Measurements from ENCODE around the gene SLC16A13. TPM values are rescaled to one million over a fixed set of nuclear protein-coding genes. Genes with fewer than 3 reads are reported as not detected.

The SLC16A13 gene
- total RNA-seq, 1 experiment from 2014 or later, result 7.5 TPM

GRCh38 chr17:7039832-7040231 is 4.0 kb downstream of the SLC16A13 start:
- POLR2A ChIA-PET, result no interaction called here
- H3K27ac Mint-ChIP-seq (ENCODE audit: low read depth, unreplicated experiment), result no peak overlapping the region
- no peaks in the 10 kb centered on the region for H3K27me3 Mint-ChIP-seq (ENCODE audit: insufficient read depth, unreplicated experiment)
- peaks cover 15% of the 10 kb centered on the region for H3K4me1 Mint-ChIP-seq (ENCODE audit: insufficient read depth, unreplicated experiment)
- DNase-seq (ENCODE audit: unreplicated experiment), result no peak
- H3K36me3 Mint-ChIP-seq (ENCODE audit: insufficient read depth, unreplicated experiment), result peaks cover 10% of the 10 kb centered on the region
- H3K4me3 Mint-ChIP-seq (ENCODE audit: unreplicated experiment), result no peak overlapping the region
- CTCF ChIA-PET, result no interaction called here
- no peaks in the 10 kb centered on the region for H3K9me3 Mint-ChIP-seq (ENCODE audit: unreplicated experiment)
- no TSS peak for BruUV-seq (replicated peaks)
- intact Hi-C loops (cut with micrococcal nuclease), result no loop called here
- no peak for TF ChIP-seq CTCF (IDR thresholded peaks at IDR 0.05; ENCODE audit: unreplicated experiment)

GRCh38 chr17:7041607-7042500 is 6.0 kb downstream of the SLC16A13 start:
- Mint-ChIP-seq H3K36me3 (ENCODE audit: insufficient read depth, unreplicated experiment) (peaks cover 7% of the 10 kb centered on the region), H3K27ac (ENCODE audit: low read depth, unreplicated experiment) (no peak overlapping the region), H3K9me3 (ENCODE audit: unreplicated experiment) (no peaks in the 10 kb centered on the region), H3K4me3 (ENCODE audit: unreplicated experiment) (no peak overlapping the region), H3K27me3 (ENCODE audit: insufficient read depth, unreplicated experiment) (no peaks in the 10 kb centered on the region), H3K4me1 (ENCODE audit: insufficient read depth, unreplicated experiment) (peaks cover 12% of the 10 kb centered on the region)
- ChIA-PET POLR2A (no interaction called here), CTCF (interaction anchor here (0.6 to 1.7 kb wide), 3 partner anchors 11 to 107 kb away, joined by 3 to 5 read pairs (median 3); no protein-coding TSS in a partner anchor)
- BruUV-seq (replicated peaks), result no TSS peak
- no peak for DNase-seq (ENCODE audit: unreplicated experiment)
- intact Hi-C loops (cut with micrococcal nuclease), result no loop called here
- no peak for TF ChIP-seq CTCF (IDR thresholded peaks at IDR 0.05; ENCODE audit: unreplicated experiment)

GRCh38 chr17:7042501-7043181 is 6.8 kb downstream of the SLC16A13 start:
- no peak overlapping the region for H3K27ac Mint-ChIP-seq (ENCODE audit: low read depth, unreplicated experiment)
- no TSS peak for BruUV-seq (replicated peaks)
- H3K4me1 Mint-ChIP-seq (ENCODE audit: insufficient read depth, unreplicated experiment), result peaks cover 12% of the 10 kb centered on the region
- intact Hi-C loops (cut with micrococcal nuclease), result no loop called here
- TF ChIP-seq CTCF (IDR thresholded peaks at IDR 0.05; ENCODE audit: unreplicated experiment), result no peak
- H3K9me3 Mint-ChIP-seq (ENCODE audit: unreplicated experiment), result no peaks in the 10 kb centered on the region
- H3K27me3 Mint-ChIP-seq (ENCODE audit: insufficient read depth, unreplicated experiment), result no peaks in the 10 kb centered on the region
- ChIA-PET CTCF (interaction anchor here (0.6 to 1.0 kb wide), 2 partner anchors 21 to 764 kb away, joined by 4 to 5 read pairs; no protein-coding TSS in a partner anchor), POLR2A (no interaction called here)
- no peaks in the 10 kb centered on the region for H3K36me3 Mint-ChIP-seq (ENCODE audit: insufficient read depth, unreplicated experiment)
- no peak for DNase-seq (ENCODE audit: unreplicated experiment)
- H3K4me3 Mint-ChIP-seq (ENCODE audit: unreplicated experiment), result no peak overlapping the region

- ChIA-PET CTCF (no interaction called here), POLR2A (no interaction called here)
- intact Hi-C loops (cut with micrococcal nuclease), result no loop called here
- H3K27ac Mint-ChIP-seq (ENCODE audit: low read depth, unreplicated experiment), result no peak overlapping the region
- no peak for DNase-seq (ENCODE audit: unreplicated experiment)
- no peak overlapping the region for H3K4me3 Mint-ChIP-seq (ENCODE audit: unreplicated experiment)
- no peaks in the 10 kb centered on the region for H3K9me3 Mint-ChIP-seq (ENCODE audit: unreplicated experiment)
- no peaks in the 10 kb centered on the region for H3K36me3 Mint-ChIP-seq (ENCODE audit: insufficient read depth, unreplicated experiment)
- no peaks in the 10 kb centered on the region for H3K27me3 Mint-ChIP-seq (ENCODE audit: insufficient read depth, unreplicated experiment)
- peaks cover 11% of the 10 kb centered on the region for H3K4me1 Mint-ChIP-seq (ENCODE audit: insufficient read depth, unreplicated experiment)
- no peak for TF ChIP-seq CTCF (IDR thresholded peaks at IDR 0.05; ENCODE audit: unreplicated experiment)
- no TSS peak for BruUV-seq (replicated peaks)
Observed at GRCh38 chr17:7043182-7043496, 7.3 kb downstream of the SLC16A13 start.
